GM21526 (cell line): Measurements from ENCODE around the gene MCTP2.

Experiments
- ATAC-seq: cut with Tn5 transposase; IDR thresholded peaks from one replicate; pipeline ENCODE4 v1.9.1; 2021; ENCODE audit warnings: moderate library complexity; ENCODE audit not compliant: unreplicated experiment, low FRiP score

Gene MCTP2

GRCh38 chr15:94385441-94385840 lies 154.1 kb downstream of the MCTP2 start:
- no peak for ATAC-seq

GRCh38 chr15:94386351-94386750 lies 155.0 kb downstream of the MCTP2 start:
- no peak for ATAC-seq

GRCh38 chr15:94387442-94387841 lies 156.1 kb downstream of the MCTP2 start:
- ATAC-seq, result no peak

GRCh38 chr15:94387849-94388441 lies 156.6 kb downstream of the MCTP2 start:
- no peak for ATAC-seq

GRCh38 chr15:94395640-94396039 lies 164.3 kb downstream of the MCTP2 start:
- no peak for ATAC-seq

- no peak for ATAC-seq
Observed at GRCh38 chr15:94397337-94397736, 166.0 kb downstream of the MCTP2 start.

GRCh38 chr15:94398001-94398400 lies 166.6 kb downstream of the MCTP2 start:
- ATAC-seq, result no peak

- ATAC-seq, result no peak
Observed at GRCh38 chr15:94400526-94401298, 169.4 kb downstream of the MCTP2 start.

- ATAC-seq, result no peak
Observed at GRCh38 chr15:94403331-94403730, 172.0 kb downstream of the MCTP2 start.

GRCh38 chr15:94404733-94405283 lies 173.4 kb downstream of the MCTP2 start:
- no peak for ATAC-seq

GRCh38 chr15:94411285-94411684 lies 179.9 kb downstream of the MCTP2 start:
- ATAC-seq, result no peak

- no peak for ATAC-seq
Observed at GRCh38 chr15:94411846-94412245, 180.5 kb downstream of the MCTP2 start.

GRCh38 chr15:94412979-94413746 lies 181.8 kb downstream of the MCTP2 start:
- no peak for ATAC-seq

GRCh38 chr15:94414916-94415315 lies 183.6 kb downstream of the MCTP2 start:
- ATAC-seq, result no peak

GRCh38 chr15:94416267-94416666 lies 184.9 kb downstream of the MCTP2 start:
- no peak for ATAC-seq

GRCh38 chr15:94416820-94417219 lies 185.5 kb downstream of the MCTP2 start:
- ATAC-seq, result no peak

- ATAC-seq, result no peak
Observed at GRCh38 chr15:94417501-94418293, 186.3 kb downstream of the MCTP2 start.

- ATAC-seq, result no peak
Observed at GRCh38 chr15:94421706-94422105, 190.3 kb downstream of the MCTP2 start.

- no peak for ATAC-seq
Observed at GRCh38 chr15:94432279-94432678, 200.9 kb downstream of the MCTP2 start.

- no peak for ATAC-seq
Observed at GRCh38 chr15:94439158-94439557, 207.8 kb downstream of the MCTP2 start.
